ENCODE data around the gene SEC22A. TPM values are rescaled to one million over a fixed set of nuclear protein-coding genes. Genes with fewer than 3 reads are reported as not detected.

Gene SEC22A
- polyA plus RNA-seq, 1 of the 3 experiments (the other 2 are of a cell fraction), result 13.0 TPM

DNA sequence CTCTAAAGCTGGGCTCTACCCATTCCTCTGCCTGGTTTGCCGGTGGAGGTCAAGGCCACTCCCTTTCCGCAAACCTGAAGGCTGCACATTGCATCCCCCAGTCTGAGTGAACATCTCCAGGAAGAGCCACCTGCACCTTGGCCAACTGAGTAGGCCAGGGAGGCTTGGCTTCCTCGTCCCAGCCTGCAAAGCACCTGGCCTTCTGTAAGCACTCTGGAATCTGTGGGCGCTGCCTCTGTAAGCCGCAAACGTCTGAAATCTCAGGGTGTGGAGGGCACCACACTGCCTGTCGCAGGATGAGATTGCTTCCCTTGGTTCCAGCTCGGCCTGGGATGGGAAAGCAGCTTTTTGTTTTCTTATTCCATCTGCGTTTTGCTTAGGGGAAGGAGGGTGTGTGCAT lies 81.3 kb downstream of the SEC22A start (continued):
- TF ChIP-seq, protein P1, sequence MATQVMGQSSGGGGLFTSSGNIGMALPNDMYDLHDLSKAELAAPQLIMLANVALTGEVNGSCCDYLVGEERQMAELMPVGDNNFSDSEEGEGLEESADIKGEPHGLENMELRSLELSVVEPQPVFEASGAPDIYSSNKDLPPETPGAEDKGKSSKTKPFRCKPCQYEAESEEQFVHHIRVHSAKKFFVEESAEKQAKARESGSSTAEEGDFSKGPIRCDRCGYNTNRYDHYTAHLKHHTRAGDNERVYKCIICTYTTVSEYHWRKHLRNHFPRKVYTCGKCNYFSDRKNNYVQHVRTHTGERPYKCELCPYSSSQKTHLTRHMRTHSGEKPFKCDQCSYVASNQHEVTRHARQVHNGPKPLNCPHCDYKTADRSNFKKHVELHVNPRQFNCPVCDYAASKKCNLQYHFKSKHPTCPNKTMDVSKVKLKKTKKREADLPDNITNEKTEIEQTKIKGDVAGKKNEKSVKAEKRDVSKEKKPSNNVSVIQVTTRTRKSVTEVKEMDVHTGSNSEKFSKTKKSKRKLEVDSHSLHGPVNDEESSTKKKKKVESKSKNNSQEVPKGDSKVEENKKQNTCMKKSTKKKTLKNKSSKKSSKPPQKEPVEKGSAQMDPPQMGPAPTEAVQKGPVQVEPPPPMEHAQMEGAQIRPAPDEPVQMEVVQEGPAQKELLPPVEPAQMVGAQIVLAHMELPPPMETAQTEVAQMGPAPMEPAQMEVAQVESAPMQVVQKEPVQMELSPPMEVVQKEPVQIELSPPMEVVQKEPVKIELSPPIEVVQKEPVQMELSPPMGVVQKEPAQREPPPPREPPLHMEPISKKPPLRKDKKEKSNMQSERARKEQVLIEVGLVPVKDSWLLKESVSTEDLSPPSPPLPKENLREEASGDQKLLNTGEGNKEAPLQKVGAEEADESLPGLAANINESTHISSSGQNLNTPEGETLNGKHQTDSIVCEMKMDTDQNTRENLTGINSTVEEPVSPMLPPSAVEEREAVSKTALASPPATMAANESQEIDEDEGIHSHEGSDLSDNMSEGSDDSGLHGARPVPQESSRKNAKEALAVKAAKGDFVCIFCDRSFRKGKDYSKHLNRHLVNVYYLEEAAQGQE (IDR thresholded peaks at IDR 0.05; ENCODE audit: low read depth, low read length), result no peak
- TF ChIP-seq GATA2 (CRISPR knock-in tag; IDR thresholded peaks at IDR 0.05), result no peak

DNA sequence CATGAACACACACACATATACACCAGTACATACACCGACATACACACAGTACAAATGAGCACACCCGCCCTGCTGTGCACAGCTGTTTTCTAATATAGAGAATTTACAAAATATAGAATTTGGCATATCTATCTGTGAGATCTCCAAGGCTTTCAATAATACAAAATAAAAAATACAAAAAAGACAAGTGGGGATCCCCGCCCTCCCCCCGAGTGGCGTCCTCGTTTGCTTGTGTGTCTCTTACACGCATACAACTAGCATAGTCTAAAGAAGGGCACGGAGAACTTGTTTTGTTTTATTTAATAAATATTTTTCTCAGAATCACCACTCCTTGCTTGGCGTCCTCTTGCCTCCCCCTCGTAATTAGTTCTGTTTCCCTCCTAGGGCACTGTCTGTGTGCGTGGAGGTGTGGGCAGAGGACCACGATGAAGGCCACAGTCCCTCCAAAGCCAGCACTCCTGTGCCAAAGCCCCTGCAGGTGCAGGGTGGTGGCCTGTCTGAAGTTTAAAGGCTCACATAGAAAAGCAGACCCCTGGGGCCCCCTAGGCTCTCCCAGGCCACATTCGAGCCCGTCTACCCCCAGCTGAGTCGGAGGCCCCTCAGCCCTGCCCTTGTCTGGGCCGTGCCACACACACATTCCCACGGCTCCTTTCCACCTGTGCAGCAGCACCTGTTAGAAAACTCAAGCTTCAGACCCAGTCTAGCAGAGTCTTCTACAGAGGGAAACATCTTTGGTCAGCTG lies 82.1 kb downstream of the SEC22A start:
- CTCF ChIA-PET, result interaction anchor here (1.1 to 1.7 kb wide), 4 partner anchors 25 to 284 kb away, joined by 3 to 4 read pairs (median 3); no protein-coding TSS in a partner anchor
- Histone ChIP-seq H3K9me2 (no peaks in the 10 kb centered on the region), H3K9me3 (no peaks in the 10 kb centered on the region), H3K4me1 (ENCODE audit: control insufficient read depth in 1 of 2, insufficient read depth in 2 of 2, low read depth in 1 of 2, low read length in 1 of 2) (no peaks in the 10 kb centered on the region; a peak in 1 of 4 replicates), H2AFZ (ENCODE audit: low read depth) (no peak overlapping the region), H3K27ac (ENCODE audit: low read depth in 2 of 2, low read length in 1 of 2) (no peak overlapping the region), H3F3A (replicated peaks; ENCODE audit: insufficient read depth) (no peaks in the 10 kb centered on the region), H3K4me3 (ENCODE audit: low read depth in 2 of 2, low read length in 1 of 2) (no peak overlapping the region), H3K79me2 (ENCODE audit: insufficient read depth) (no peaks in the 10 kb centered on the region), H4K20me1 (ENCODE audit: insufficient read depth) (peaks cover 7% of the 10 kb centered on the region; the same call in 1 of the 2 replicates), H3K4me2 (no peak overlapping the region), H3K36me3 (replicated peaks in 1 of 2; ENCODE audit: control insufficient read depth in 1 of 2, insufficient read depth in 2 of 2, low read length in 1 of 2) (no peaks in the 10 kb centered on the region), H3K9ac (no peak overlapping the region), H3K27me3 (ENCODE audit: insufficient read depth) (no peaks in the 10 kb centered on the region)
- DNase-seq, result no peak
- POLR2A ChIA-PET, result no interaction called here
- 73% methylated on average over 17 of the region's 17 CpGs for WGBS (ENCODE audit: low lambda C conversion rate)
- no peak for TF ChIP-seq GABPA (IDR thresholded peaks at IDR 0.05; ENCODE audit: low read depth)
- TF ChIP-seq JUND (IDR thresholded peaks at IDR 0.05), result no peak
- TF ChIP-seq, protein P2, sequence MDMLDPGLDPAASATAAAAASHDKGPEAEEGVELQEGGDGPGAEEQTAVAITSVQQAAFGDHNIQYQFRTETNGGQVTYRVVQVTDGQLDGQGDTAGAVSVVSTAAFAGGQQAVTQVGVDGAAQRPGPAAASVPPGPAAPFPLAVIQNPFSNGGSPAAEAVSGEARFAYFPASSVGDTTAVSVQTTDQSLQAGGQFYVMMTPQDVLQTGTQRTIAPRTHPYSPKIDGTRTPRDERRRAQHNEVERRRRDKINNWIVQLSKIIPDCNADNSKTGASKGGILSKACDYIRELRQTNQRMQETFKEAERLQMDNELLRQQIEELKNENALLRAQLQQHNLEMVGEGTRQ (IDR thresholded peaks at IDR 0.05; ENCODE audit: borderline replicate concordance, low read depth, low read length), result no peak
- TF ChIP-seq, protein P3, sequence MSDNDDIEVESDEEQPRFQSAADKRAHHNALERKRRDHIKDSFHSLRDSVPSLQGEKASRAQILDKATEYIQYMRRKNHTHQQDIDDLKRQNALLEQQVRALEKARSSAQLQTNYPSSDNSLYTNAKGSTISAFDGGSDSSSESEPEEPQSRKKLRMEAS (IDR thresholded peaks at IDR 0.05; ENCODE audit: low read depth), result no peak
- TF ChIP-seq FOSL2 (IDR thresholded peaks at IDR 0.05; ENCODE audit: borderline replicate concordance, low read depth), result no peak
- TF ChIP-seq MEF2A (IDR thresholded peaks at IDR 0.05; ENCODE audit: borderline replicate concordance, low read depth), result no peak
- TF ChIP-seq TCF12 (IDR thresholded peaks at IDR 0.05), result no peak
- no peak for TF ChIP-seq RFX5 (IDR thresholded peaks at IDR 0.05; ENCODE audit: low read length)
- TF ChIP-seq, protein P4, sequence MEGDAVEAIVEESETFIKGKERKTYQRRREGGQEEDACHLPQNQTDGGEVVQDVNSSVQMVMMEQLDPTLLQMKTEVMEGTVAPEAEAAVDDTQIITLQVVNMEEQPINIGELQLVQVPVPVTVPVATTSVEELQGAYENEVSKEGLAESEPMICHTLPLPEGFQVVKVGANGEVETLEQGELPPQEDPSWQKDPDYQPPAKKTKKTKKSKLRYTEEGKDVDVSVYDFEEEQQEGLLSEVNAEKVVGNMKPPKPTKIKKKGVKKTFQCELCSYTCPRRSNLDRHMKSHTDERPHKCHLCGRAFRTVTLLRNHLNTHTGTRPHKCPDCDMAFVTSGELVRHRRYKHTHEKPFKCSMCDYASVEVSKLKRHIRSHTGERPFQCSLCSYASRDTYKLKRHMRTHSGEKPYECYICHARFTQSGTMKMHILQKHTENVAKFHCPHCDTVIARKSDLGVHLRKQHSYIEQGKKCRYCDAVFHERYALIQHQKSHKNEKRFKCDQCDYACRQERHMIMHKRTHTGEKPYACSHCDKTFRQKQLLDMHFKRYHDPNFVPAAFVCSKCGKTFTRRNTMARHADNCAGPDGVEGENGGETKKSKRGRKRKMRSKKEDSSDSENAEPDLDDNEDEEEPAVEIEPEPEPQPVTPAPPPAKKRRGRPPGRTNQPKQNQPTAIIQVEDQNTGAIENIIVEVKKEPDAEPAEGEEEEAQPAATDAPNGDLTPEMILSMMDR (IDR thresholded peaks at IDR 0.05), result no peak
- TF ChIP-seq RAD21 (IDR thresholded peaks at IDR 0.05; ENCODE audit: low read length), result no peak
- TF ChIP-seq GATA2 (CRISPR knock-in tag; IDR thresholded peaks at IDR 0.05), result no peak
- TF ChIP-seq TEAD4 (IDR thresholded peaks at IDR 0.05; ENCODE audit: borderline replicate concordance, insufficient read depth), result no peak
- TF ChIP-seq CHD2 (IDR thresholded peaks at IDR 0.05; ENCODE audit: low read length, partially characterized antibody), result no peak
- TF ChIP-seq FOXJ3 (CRISPR knock-in tag; IDR thresholded peaks at IDR 0.05), result no peak
- TF ChIP-seq, protein P5, sequence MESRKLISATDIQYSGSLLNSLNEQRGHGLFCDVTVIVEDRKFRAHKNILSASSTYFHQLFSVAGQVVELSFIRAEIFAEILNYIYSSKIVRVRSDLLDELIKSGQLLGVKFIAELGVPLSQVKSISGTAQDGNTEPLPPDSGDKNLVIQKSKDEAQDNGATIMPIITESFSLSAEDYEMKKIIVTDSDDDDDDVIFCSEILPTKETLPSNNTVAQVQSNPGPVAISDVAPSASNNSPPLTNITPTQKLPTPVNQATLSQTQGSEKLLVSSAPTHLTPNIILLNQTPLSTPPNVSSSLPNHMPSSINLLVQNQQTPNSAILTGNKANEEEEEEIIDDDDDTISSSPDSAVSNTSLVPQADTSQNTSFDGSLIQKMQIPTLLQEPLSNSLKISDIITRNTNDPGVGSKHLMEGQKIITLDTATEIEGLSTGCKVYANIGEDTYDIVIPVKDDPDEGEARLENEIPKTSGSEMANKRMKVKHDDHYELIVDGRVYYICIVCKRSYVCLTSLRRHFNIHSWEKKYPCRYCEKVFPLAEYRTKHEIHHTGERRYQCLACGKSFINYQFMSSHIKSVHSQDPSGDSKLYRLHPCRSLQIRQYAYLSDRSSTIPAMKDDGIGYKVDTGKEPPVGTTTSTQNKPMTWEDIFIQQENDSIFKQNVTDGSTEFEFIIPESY (IDR thresholded peaks at IDR 0.05; ENCODE audit: borderline replicate concordance, low read depth), result no peak
- TF ChIP-seq RCOR1 (IDR thresholded peaks at IDR 0.05; ENCODE audit: low read length), result no peak

Measured in SK-N-SH (cell line).